NB4 (cell line): Measurements from ENCODE around the gene L3MBTL2.

Experiments
- DNase-seq: peaks from one replicate; pipeline ENCODE4 v3.0.0; 2010; ENCODE audit warnings: low read depth
- H3K4me3 ChIP-seq: one replicate; pipeline ENCODE4 v1.5.1; 2011; ENCODE audit warnings: mild to moderate bottlenecking, low read depth, low read length, moderate library complexity
- MYC ChIP-seq: IDR thresholded peaks from 2 replicates; pipeline ENCODE4 v1.6.1; 2011; ENCODE audit warnings: low read depth, low read length
- POLR2A ChIP-seq: IDR thresholded peaks from 2 replicates; pipeline ENCODE4 v1.6.1; 2011; ENCODE audit warnings: mild to moderate bottlenecking; ENCODE audit not compliant: insufficient read length; ENCODE audit errors: extremely low read depth
- TF ChIP-seq, protein P1 (sequence below): IDR thresholded peaks from one replicate; pipeline ENCODE4 v1.5.1; 2012; ENCODE audit warnings: low read depth, low read length
- TF ChIP-seq, protein P2 (sequence below): IDR thresholded peaks from 2 replicates; pipeline ENCODE4 v1.6.1; 2011; ENCODE audit warnings: low read depth, low read length

The L3MBTL2 gene

DNA sequence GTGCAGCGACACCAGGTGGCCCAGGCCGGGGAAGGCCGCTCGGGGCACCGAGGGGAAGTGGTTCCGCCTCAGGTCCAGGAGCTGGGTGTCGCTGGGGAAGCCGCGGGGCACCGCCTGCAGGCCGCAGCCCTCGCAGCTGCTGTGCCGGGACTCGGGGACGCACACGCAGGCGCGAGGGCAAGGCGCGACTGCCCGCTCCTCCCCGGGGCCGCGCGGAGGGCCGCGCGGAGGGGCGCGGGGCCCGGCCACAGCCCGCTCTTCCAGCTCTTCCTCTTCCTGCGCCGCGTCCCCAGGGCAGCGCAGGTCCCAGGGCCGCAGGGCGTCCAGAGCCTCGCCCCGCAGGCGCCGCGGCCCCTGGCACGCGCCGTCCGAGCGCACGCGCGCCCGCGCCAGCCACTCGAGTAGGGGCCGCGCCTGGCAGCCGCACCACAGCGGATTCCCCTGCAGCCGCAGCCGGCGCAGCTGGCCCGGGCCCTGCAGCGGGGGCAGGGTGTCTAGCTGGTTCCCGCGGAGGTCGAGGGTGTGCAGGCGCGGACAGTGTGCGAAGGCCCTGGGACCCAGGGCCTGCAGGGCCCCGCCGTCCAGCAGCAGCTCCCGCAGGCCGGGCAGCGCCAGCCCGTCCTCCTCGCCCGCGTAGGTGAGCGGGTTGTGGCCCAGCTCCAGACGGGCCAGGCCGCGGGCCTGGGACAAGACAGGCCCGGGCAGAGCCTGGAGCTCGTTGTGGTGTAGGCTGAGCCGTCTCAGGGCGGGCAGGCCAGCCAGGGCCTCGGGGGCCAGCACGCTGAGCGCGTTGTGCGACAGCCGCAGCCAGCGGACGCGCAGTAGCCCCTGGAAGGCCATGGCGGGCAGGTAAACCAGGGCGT lies 32.8 kb downstream of the L3MBTL2 start:
- no peak overlapping the region for H3K4me3 ChIP-seq
- DNase-seq: peak; percentile 64
- TF ChIP-seq, protein P1, sequence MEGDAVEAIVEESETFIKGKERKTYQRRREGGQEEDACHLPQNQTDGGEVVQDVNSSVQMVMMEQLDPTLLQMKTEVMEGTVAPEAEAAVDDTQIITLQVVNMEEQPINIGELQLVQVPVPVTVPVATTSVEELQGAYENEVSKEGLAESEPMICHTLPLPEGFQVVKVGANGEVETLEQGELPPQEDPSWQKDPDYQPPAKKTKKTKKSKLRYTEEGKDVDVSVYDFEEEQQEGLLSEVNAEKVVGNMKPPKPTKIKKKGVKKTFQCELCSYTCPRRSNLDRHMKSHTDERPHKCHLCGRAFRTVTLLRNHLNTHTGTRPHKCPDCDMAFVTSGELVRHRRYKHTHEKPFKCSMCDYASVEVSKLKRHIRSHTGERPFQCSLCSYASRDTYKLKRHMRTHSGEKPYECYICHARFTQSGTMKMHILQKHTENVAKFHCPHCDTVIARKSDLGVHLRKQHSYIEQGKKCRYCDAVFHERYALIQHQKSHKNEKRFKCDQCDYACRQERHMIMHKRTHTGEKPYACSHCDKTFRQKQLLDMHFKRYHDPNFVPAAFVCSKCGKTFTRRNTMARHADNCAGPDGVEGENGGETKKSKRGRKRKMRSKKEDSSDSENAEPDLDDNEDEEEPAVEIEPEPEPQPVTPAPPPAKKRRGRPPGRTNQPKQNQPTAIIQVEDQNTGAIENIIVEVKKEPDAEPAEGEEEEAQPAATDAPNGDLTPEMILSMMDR: peak; percentile 21
- TF ChIP-seq, protein P2, sequence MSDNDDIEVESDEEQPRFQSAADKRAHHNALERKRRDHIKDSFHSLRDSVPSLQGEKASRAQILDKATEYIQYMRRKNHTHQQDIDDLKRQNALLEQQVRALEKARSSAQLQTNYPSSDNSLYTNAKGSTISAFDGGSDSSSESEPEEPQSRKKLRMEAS: no peak

DNA sequence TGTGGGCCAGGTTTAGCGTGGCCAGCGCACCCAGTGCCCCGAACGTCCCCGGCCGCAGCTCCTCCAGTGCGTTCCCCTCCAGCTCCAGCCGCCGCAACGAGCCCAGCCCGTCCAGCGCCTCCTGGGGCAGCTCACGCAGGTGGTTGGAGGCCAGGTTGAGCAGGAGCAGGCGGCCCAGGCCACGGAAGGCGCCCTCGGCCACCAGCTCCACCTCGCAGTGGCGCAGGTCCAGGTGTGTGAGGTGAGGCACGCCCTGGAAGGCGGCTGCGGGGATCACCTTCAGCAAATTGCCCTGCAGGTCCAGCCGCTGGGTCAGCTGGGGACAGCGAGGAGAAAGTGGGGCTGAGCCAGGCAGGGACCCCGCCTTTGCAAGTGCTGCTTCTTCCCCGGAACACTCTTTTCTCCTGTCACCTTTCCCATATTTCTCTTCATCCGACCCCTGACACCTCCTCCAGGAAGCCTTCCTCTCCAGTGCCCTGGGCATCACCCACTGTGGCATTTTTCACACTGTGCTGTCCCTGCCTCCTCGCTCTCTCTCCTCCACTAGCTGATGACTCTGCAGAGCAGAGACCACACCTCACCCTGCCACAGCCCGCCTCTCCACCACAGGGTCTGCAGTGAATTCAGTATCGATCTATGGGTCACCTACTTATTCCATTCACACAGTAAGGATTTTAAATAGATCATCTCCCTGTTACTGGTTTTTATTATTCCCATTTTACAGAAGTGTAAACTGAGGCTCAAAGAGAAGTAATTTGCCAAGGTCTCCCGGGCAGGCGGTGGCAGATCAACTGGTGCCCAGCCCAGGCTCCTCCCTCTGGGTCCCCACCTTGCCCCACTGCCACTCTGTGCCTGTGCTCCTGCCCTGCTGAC lies 33.7 kb downstream of the L3MBTL2 start:
- H3K4me3 ChIP-seq: no peak overlapping the region
- no peak for TF ChIP-seq MYC
- TF ChIP-seq, protein P2: no peak
- TF ChIP-seq, protein P1: no peak
- TF ChIP-seq POLR2A: no peak

DNA sequence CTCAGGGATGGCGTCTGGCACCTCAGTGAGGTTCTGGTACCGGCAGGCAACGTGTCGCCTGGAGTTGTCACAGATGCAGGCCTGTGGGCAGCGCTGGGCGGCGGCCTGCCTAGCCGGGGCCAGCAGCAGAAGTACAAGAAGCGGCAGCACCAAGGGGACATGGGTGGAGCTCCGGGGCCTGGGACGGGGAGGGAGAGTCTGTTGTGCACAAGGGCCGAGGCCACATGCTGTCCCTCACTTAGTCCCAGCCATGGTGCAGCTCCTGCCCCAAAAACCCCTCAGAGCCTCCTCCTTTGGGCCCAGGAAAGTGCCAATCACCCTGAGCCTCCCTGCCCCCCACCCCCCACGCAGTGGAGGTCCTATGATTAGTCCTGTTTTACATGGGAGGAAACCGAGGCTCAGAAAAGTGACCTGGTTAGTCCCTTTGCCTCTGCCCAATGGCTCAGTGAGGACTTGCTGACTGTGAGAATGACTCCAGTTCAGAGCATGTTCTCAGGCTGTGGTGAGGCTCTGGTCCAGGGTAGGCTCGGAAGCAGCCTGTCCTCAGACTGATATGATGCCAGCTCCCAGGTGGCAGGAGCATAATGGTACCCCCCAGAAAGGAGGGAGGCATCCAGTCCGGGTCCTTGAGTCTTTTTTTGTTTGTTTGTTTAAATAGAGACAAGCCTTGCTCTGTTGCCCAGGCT lies 34.5 kb downstream of the L3MBTL2 start:
- TF ChIP-seq MYC (no peak), POLR2A (no peak)
- TF ChIP-seq, protein P1: no peak
- no peak overlapping the region for H3K4me3 ChIP-seq
- DNase-seq: no peak

More for the DNA sequence above, 33.7 kb downstream of the L3MBTL2 start:
- DNase-seq: no peak

DNA sequence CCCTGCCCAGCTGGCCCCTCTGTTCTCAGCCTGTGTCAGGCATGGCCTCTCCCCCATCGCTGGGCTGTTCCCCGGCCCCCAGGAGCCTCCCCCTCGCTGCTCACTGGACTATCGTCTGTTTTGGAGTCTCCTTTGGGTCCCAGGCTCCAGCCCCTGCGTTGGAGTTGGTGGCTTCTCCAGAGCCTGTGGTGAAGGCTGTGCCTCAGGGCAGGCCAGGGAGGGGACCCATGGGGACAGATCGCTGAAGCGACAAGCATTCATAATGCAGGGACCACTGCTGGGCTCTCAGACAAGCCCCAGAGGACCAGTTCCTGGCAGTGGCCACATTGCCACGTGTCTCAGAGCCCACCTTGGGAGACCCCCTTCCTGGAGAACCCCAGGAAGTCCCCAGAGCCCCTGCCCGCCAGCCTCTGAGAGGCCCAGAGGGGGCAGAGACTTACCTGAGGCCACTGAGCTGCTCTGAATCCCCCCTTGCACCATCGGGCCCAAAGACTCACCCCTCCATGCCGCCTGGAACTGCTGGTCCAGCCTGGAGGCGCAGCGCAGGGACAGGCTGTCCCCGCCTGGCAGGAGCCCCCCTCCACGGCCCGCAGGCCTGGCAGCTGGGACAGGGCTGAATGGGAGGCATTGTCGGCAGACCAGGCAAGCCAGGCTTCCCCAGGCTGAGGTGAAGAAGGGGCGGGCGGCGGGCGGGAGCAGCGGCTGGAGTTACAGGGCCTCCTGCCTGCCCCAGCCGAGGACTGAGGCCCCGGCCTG lies 35.4 kb downstream of the L3MBTL2 start, which contains the start of gene CHADL:
CHADL (minus strand) TSS at position 555 of the 756 bp plus-strand sequence; CDS start at position 505, 50 bp downstream.
- DNase-seq: no peak
- H3K4me3 ChIP-seq: no peak within 1 kb of the TSS
- TF ChIP-seq, protein P2: no peak
- TF ChIP-seq MYC: no peak
- TF ChIP-seq POLR2A: no peak
- TF ChIP-seq, protein P1: no peak

DNA sequence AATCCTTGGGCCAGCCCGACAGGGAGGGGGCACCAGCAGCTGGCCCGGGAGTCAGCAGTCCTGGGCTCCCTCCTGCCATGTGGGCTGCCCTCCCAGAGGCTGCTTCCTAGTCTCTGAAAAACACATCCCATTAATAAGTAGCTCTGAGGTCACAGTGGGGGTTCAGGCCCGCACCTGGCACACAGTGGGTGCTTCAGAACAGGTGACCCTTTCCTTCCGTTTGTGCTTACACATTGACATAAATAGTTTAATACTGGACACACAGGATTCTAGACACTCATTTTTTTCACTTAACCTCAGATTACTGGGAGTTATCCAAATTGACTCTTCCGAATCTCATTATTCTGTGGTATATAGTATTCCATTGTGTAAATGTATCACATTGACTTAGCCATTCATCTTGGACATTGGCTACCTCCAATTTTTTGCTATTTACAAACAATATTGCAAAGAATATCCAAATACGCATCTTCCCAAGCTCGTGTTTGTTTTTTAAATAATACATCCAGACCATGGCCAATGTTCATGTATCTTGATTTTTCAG lies 36.1 kb downstream of the L3MBTL2 start:
- TF ChIP-seq POLR2A: no peak
- no peak for TF ChIP-seq MYC
- TF ChIP-seq, protein P2: no peak
- TF ChIP-seq, protein P1: no peak
- no peak overlapping the region for H3K4me3 ChIP-seq
- DNase-seq: no peak
